HUES6 (cell line): ENCODE results near the gene IL17RA.
A peak's percentile ranks its signal among the peaks of the same experiment; 100 is the strongest.

Experiments used
- H3K27ac ChIP-seq: 2 replicates; pipeline ENCODE4 v1.7.0; 2013; ENCODE audit warnings: low read depth, mild to moderate bottlenecking, low read length, inconsistent platforms
- H3K27me3 ChIP-seq: 2 replicates; pipeline ENCODE4 v1.6.1; 2013; ENCODE audit warnings: low read length; ENCODE audit not compliant: control insufficient read depth, insufficient read depth
- H3K36me3 ChIP-seq: 2 replicates; pipeline ENCODE4 v1.6.1; 2013; ENCODE audit warnings: low read length; ENCODE audit not compliant: control insufficient read depth, insufficient read depth
- H3K4me1 ChIP-seq: 2 replicates; pipeline ENCODE4 v1.6.1; 2013; ENCODE audit warnings: low read length; ENCODE audit not compliant: control insufficient read depth, insufficient read depth
- H3K4me3 ChIP-seq: 2 replicates; pipeline ENCODE4 v1.5.1; 2013; ENCODE audit warnings: low read depth, low read length
- H3K9ac ChIP-seq: one replicate; pipeline ENCODE4 v1.6.1; 2013; ENCODE audit warnings: mild to moderate bottlenecking, low read length
- H3K9me3 ChIP-seq: 2 replicates; pipeline ENCODE4 v1.6.1; 2013; ENCODE audit warnings: low read depth, low read length; ENCODE audit not compliant: control insufficient read depth, insufficient read depth

Gene IL17RA

GRCh38 chr22:17159504-17159951 is 74.7 kb downstream of the IL17RA start:
- peak overlapping the region; percentile 61 for H3K9ac ChIP-seq
- H3K4me1 ChIP-seq: peaks cover 3% of the 10 kb centered on the region
- H3K27me3 ChIP-seq: no peaks in the 10 kb centered on the region
- no peaks in the 10 kb centered on the region for H3K9me3 ChIP-seq
- no peak overlapping the region for H3K27ac ChIP-seq
- H3K36me3 ChIP-seq: no peaks in the 10 kb centered on the region; the same call in 1 of the 2 replicates
- H3K4me3 ChIP-seq: peak overlapping the region; percentile 73

GRCh38 chr22:17161991-17162390 is 77.2 kb downstream of the IL17RA start:
- H3K4me1 ChIP-seq: peaks cover 3% of the 10 kb centered on the region
- no peak overlapping the region for H3K27ac ChIP-seq
- no peaks in the 10 kb centered on the region for H3K27me3 ChIP-seq
- H3K36me3 ChIP-seq: no peaks in the 10 kb centered on the region; the same call in 1 of the 2 replicates
- H3K9me3 ChIP-seq: no peaks in the 10 kb centered on the region
- H3K4me3 ChIP-seq: no peak overlapping the region
- no peak overlapping the region for H3K9ac ChIP-seq

DNA sequence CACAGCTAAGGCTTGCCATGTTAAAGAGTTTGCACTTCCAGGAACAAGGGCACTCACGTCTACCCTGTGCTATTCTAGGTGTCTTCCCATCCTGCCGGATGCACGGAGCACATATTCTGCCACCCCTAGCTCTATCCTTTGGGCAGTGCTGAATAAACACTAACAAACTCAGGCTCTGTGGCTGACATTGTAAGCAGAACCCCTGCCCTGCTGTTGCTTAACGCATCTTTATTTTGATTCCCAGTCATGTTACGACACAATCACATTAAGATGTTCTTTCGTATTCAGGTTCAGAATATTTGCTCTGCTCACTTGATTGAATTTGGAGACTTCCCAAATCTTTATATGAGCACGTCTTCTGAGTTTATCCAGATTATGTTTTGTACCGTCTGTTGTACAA is 77.9 kb downstream of the IL17RA start:
- Histone ChIP-seq H3K4me1 (peaks cover 3% of the 10 kb centered on the region), H3K9ac (no peak overlapping the region), H3K36me3 (no peaks in the 10 kb centered on the region), H3K27ac (no peak overlapping the region), H3K4me3 (no peak overlapping the region), H3K27me3 (no peaks in the 10 kb centered on the region), H3K9me3 (no peaks in the 10 kb centered on the region)

- H3K27ac ChIP-seq: no peak overlapping the region
- no peaks in the 10 kb centered on the region; the same call in 1 of the 2 replicates for H3K4me1 ChIP-seq
- H3K27me3 ChIP-seq: no peaks in the 10 kb centered on the region
- H3K36me3 ChIP-seq: no peaks in the 10 kb centered on the region
- no peak overlapping the region for H3K4me3 ChIP-seq
- H3K9ac ChIP-seq: no peak overlapping the region
- no peaks in the 10 kb centered on the region for H3K9me3 ChIP-seq
Measured at GRCh38 chr22:17164392-17165024, 79.7 kb downstream of the IL17RA start.
